Calu3 (cell line): ENCODE results near the gene MGST1. TPM values are rescaled to one million over a fixed set of nuclear protein-coding genes. Genes with fewer than 3 reads are reported as not detected.

Source experiments
- BruUV-seq: library from RNA; stranded (reverse); fragments of 400-500 nt; replicated peaks from 2 replicates; lab custom pipeline; 2021; lab: Mats Ljungman, UMichigan
- CTCF ChIA-PET: fragments of 300-600 bp; sonication (Branson Sonifier 250); formaldehyde crosslinking; loops from one replicate; lab custom pipeline; 2022; ENCODE audit warnings: antibody characterized with exemption; lab: Charles Lee
- DNase-seq: peaks from one replicate; pipeline ENCODE4 v3.0.0; 2022
- H3K27ac Mint-ChIP-seq: one replicate; pipeline ENCODE4 v1.8.0; 2022; ENCODE audit warnings: mixed read lengths; ENCODE audit not compliant: unreplicated experiment
- H3K27me3 Mint-ChIP-seq: one replicate; pipeline ENCODE4 v1.8.0; 2022; ENCODE audit warnings: mixed read lengths; ENCODE audit not compliant: unreplicated experiment
- H3K36me3 Mint-ChIP-seq: one replicate; pipeline ENCODE4 v1.8.0; 2022; ENCODE audit warnings: mild to moderate bottlenecking, moderate library complexity, mixed read lengths; ENCODE audit not compliant: insufficient read depth, unreplicated experiment
- H3K4me1 Mint-ChIP-seq: one replicate; pipeline ENCODE4 v1.8.0; 2022; ENCODE audit warnings: mild to moderate bottlenecking, low read depth, mixed read lengths; ENCODE audit not compliant: unreplicated experiment
- H3K4me3 Mint-ChIP-seq: one replicate; pipeline ENCODE4 v1.8.0; 2022; ENCODE audit warnings: mild to moderate bottlenecking, low read depth, moderate library complexity, mixed read lengths; ENCODE audit not compliant: unreplicated experiment
- H3K9me3 Mint-ChIP-seq: one replicate; pipeline ENCODE4 v1.8.0; 2022; ENCODE audit warnings: low read depth, mixed read lengths; ENCODE audit not compliant: unreplicated experiment
- CTCF ChIP-seq: fragments of 200-600 bp; IDR thresholded peaks from one replicate; pipeline ENCODE4 v1.8.0; 2022; ENCODE audit warnings: antibody characterized with exemption; ENCODE audit not compliant: unreplicated experiment
- intact Hi-C: fragments of 100-400 bp; cut with micrococcal nuclease; formaldehyde crosslinking; loops from one replicate; pipeline ENCODE4 v1.10.0; 2022; ENCODE audit not compliant: unreplicated experiment
- total RNA-seq: library from RNA; stranded (reverse); gene quantifications from 2 replicates; pipeline ENCODE4 v1.2.3, GENCODE V29; 2022

The MGST1 gene
- total RNA-seq, 1 experiment from 2014 or later: 354 TPM

- intact Hi-C loops: no loop called here
- no peak for DNase-seq
- no peaks in the 10 kb centered on the region for H3K9me3 Mint-ChIP-seq
- no peak for TF ChIP-seq CTCF
- BruUV-seq: no TSS peak
- peak overlapping the region; percentile 93 for H3K27ac Mint-ChIP-seq
- H3K36me3 Mint-ChIP-seq: peaks cover 61% of the 10 kb centered on the region
- H3K27me3 Mint-ChIP-seq: no peaks in the 10 kb centered on the region
- peaks cover 72% of the 10 kb centered on the region for H3K4me1 Mint-ChIP-seq
- H3K4me3 Mint-ChIP-seq: peak overlapping the region; percentile 81
- CTCF ChIA-PET: no interaction called here
Measured at GRCh38 chr12:16348435-16349130, 1.1 kb downstream of the MGST1 start.

GRCh38 chr12:16349131-16349460, 1.7 kb downstream of the MGST1 start:
- intact Hi-C loops: no loop called here
- Mint-ChIP-seq H3K4me1 (peaks cover 67% of the 10 kb centered on the region), H3K4me3 (peak overlapping the region; percentile 81), H3K9me3 (no peaks in the 10 kb centered on the region), H3K36me3 (peaks cover 60% of the 10 kb centered on the region), H3K27me3 (no peaks in the 10 kb centered on the region), H3K27ac (peak overlapping the region; percentile 93)
- DNase-seq: peak; percentile 32
- no TSS peak for BruUV-seq
- CTCF ChIA-PET: interaction anchor here (0.7 kb wide), 1 partner anchor 990 kb away, joined by 3 read pairs; no protein-coding TSS in a partner anchor
- no peak for TF ChIP-seq CTCF

- Mint-ChIP-seq H3K27ac (peak overlapping the region; percentile 77), H3K4me3 (peak overlapping the region; percentile 81), H3K27me3 (no peaks in the 10 kb centered on the region), H3K9me3 (no peaks in the 10 kb centered on the region), H3K36me3 (peaks cover 64% of the 10 kb centered on the region), H3K4me1 (peaks cover 53% of the 10 kb centered on the region)
- CTCF ChIA-PET: no interaction called here
- TF ChIP-seq CTCF: no peak
- DNase-seq: peak; percentile 68
- BruUV-seq: no TSS peak
- intact Hi-C loops: loop anchor here (5.0 kb wide), 1 partner anchor 273 kb away; no protein-coding TSS in a partner anchor
Measured at GRCh38 chr12:16350682-16351081, 3.2 kb downstream of the MGST1 start.

GRCh38 chr12:16352481-16352880, 5.0 kb downstream of the MGST1 start:
- TF ChIP-seq CTCF: no peak
- intact Hi-C loops: loop anchor here (5.0 kb wide), 1 partner anchor 275 kb away; no protein-coding TSS in a partner anchor
- Mint-ChIP-seq H3K4me1 (peaks cover 43% of the 10 kb centered on the region), H3K27me3 (no peaks in the 10 kb centered on the region), H3K4me3 (no peak overlapping the region), H3K36me3 (peaks cover 60% of the 10 kb centered on the region), H3K27ac (peak overlapping the region; percentile 29), H3K9me3 (no peaks in the 10 kb centered on the region)
- CTCF ChIA-PET: interaction anchor here (0.8 kb wide), 1 partner anchor 187 kb away, joined by 5 read pairs; no protein-coding TSS in a partner anchor
- no peak for DNase-seq
- no TSS peak for BruUV-seq
